Pancreas (tissue), 10 donors: Measurements from ENCODE around the gene ZSCAN12. TPM values are rescaled to one million over a fixed set of nuclear protein-coding genes. Genes with fewer than 3 reads are reported as not detected.
"Not testable (repeated sequence)": the region's sequence is repeated elsewhere in the genome, so short reads cannot be mapped to it uniquely, and the experiment has no call there.

Source experiments
- ATAC-seq, 4 donors: fragments of 200-7000 bp; cut with Tn5 transposase; one replicate each; pipeline versions ENCODE4 v1.8.0 to v1.9.1; 2020; ENCODE audit warnings: mild to moderate bottlenecking in 4 of 4, moderate library complexity in 4 of 4
- DNase-seq, 6 donors: peaks; one replicate each; pipeline ENCODE4 v3.0.0-alpha.2; 2020
- FAIRE-seq: peaks from 2 replicates; lab custom pipeline; 2012; peaks lifted over from hg19 to GRCh38; lab: Jason Lieb, UNC
- H3K27ac ChIP-seq, 4 donors: fragments of 200-600 bp; sonication (generic); 1 replicate in 3 of 4; 2 replicates in 1 of 4; pipeline versions ENCODE4 v1.5.0 to v1.8.0; 2020
- H3K27me3 ChIP-seq, 4 donors: fragments of 200-600 bp; one replicate each; pipeline ENCODE4 v1.8.0; 2021
- H3K36me3 ChIP-seq, 3 donors: fragments of 200-600 bp; sonication (generic) in 1 of 3; one replicate each; pipeline versions ENCODE4 v1.5.0 to v1.8.0; 2020 to 2021
- H3K4me1 ChIP-seq, 3 donors: fragments of 200-600 bp; one replicate each; pipeline ENCODE4 v1.8.0; 2021
- H3K4me3 ChIP-seq, 4 donors: fragments of 200-600 bp; sonication (generic) in 2 of 4; one replicate each; pipeline versions ENCODE4 v1.5.0 to v1.8.0; 2020 to 2021
- H3K9me3 ChIP-seq, 4 donors: fragments of 200-600 bp; one replicate each; pipeline ENCODE4 v1.8.0; 2021
- WGBS, 2 donors: extraction: QIAGEN DNeasy Blood & Tissue Kit; methylation state at CpG; one replicate each; pipeline ENCODE4 v1.1.7; 2013; 5-methylcytosine and 5-hydroxymethylcytosine counted together
- intact Hi-C, 3 donors: fragments of 100-400 bp; cut with DNase I; formaldehyde crosslinking; loops; one replicate each; pipeline versions ENCODE4 v1.11.1 to v1.14.2; 2022
- polyA plus RNA-seq, 2 donors: library from polyadenylated mRNA; stranded (reverse); fragments of 200-250 nt; gene quantifications; one replicate each; pipeline ENCODE4 v1.2.3, GENCODE V29; 2013
- total RNA-seq, 6 donors: library from RNA; stranded (reverse); fragmentation: NEBNext Ultra II Directional in 4 of 6; extraction: Animal tissue kit (Norgen Biotek cat#: 25700) in 4 of 6; gene quantifications; one replicate each; pipeline versions ENCODE4 v1.2.1 to v1.2.4, GENCODE V29; 2021 to 2023
- TF ChIP-seq, protein P1 (sequence below), 4 donors: fragments of 200-600 bp; sonication (generic) in 3 of 4; IDR thresholded peaks; one replicate each; pipeline versions ENCODE4 v1.5.0 to v1.8.0; 2021; ENCODE audit warnings: antibody characterized with exemption in 4 of 4
- donor health status: healthy with polysubstance abuse.
- donor health status: DM: no; HTN: no; CAD: no; lungs with moderate emphysema.
- donor health status: DM: no; HTN: no; CAD: no.
- donor health status: control.
- donor health status: control.
- donor health status: Bipolar disorder and iron deficiency.
- donor health status: DM: yes; HTN: yes; CAD: no.
- donor health status: DM: no; HTN: no; CAD: no.
- donor health status: DM: no; HTN: no; CAD: no.
- donor health status: DM: yes; HTN: yes; CAD: no.

The ZSCAN12 gene
- total and polyA plus RNA-seq, 8 donors, result 0.80 to 4.4 (median 2.4) TPM

DNA sequence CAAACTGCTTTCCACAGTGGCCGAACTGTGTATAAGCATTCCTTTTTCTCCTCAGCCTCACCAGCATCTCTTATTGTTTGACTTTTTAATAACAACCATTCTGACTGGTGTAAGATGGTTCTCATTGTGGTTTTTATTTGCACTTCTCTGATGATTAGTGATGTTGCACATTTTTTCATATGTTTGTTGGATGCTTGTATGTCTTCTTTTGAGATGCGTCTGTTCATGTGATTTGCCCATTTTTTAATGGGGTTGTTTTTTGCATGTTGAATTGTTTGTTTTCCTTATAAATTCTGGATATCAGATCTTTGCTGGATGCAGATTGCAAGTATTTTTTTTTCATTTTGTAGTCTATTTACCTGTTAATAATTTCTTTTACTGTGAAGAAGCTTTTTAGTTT lies 11.2 kb upstream of the ZSCAN12 start:
- Histone ChIP-seq H3K36me3 (no peaks in the 10 kb centered on the region), H3K4me1 (no peaks in the 10 kb centered on the region), H3K4me3 (no peak overlapping the region), H3K27ac (no peak overlapping the region), H3K9me3 (no peaks in the 10 kb centered on the region), H3K27me3 (no peaks in the 10 kb centered on the region)
- whole genome bisulfite sequencing, 2 donors, result 89 to 90% methylated on average over 2 of the region's 2 CpGs
- FAIRE-seq (no peak), ATAC-seq (no peak), DNase-seq (no peak)
- TF ChIP-seq, protein P1, sequence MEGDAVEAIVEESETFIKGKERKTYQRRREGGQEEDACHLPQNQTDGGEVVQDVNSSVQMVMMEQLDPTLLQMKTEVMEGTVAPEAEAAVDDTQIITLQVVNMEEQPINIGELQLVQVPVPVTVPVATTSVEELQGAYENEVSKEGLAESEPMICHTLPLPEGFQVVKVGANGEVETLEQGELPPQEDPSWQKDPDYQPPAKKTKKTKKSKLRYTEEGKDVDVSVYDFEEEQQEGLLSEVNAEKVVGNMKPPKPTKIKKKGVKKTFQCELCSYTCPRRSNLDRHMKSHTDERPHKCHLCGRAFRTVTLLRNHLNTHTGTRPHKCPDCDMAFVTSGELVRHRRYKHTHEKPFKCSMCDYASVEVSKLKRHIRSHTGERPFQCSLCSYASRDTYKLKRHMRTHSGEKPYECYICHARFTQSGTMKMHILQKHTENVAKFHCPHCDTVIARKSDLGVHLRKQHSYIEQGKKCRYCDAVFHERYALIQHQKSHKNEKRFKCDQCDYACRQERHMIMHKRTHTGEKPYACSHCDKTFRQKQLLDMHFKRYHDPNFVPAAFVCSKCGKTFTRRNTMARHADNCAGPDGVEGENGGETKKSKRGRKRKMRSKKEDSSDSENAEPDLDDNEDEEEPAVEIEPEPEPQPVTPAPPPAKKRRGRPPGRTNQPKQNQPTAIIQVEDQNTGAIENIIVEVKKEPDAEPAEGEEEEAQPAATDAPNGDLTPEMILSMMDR (IDR thresholded peaks at IDR 0.05), result no peak
- intact Hi-C loops, result no loop called here

DNA sequence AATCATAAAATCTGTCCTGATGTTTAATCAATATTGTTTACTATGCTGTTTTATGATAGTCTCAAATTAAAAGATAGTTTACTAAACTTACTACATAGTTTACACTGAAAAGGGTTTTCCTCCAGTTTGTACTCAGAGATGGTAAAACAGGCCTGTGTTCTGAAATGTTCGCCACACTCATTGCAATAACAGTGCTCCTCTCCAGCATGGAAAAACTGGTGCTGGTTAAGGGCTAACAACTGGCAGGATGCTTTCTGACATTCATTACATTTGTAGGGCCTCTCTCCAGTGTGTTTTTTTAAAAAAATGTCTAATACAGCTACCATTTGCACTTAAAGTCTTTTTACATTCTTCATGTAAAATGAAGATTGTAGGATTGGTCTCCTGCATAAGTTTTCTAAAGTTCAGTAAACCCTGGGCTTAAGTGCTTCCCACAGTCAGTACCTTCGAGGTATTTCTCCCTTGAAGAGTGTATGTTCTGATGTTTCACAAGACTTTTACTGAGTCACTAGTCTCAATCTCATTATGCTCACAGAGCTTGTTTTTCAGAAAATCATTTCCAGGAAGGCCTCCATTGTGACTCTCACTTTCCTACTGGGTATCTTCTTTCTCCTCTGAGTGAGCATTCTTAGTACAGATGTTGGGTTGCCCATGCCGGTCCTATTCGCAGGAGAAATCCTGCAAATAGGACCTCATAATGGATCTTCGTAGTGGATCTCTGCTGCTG lies 8.7 kb upstream of the ZSCAN12 start:
- ATAC-seq (no peak), DNase-seq (no peak), FAIRE-seq (no peak)
- H3K36me3 ChIP-seq, result no peaks in the 10 kb centered on the region
- TF ChIP-seq, protein P1 (IDR thresholded peaks at IDR 0.05), result no peak
- H3K4me3 ChIP-seq, result no peak overlapping the region
- WGBS, 2 donors, result 72 to 82% methylated on average over 5 of the region's 5 CpGs
- H3K9me3 ChIP-seq, result no peaks in the 10 kb centered on the region
- H3K27me3 ChIP-seq, result peaks cover 0 to 4% (median 0%) of the 10 kb centered on the region in 4 donors
- H3K27ac ChIP-seq, result no peak overlapping the region
- no peaks in the 10 kb centered on the region for H3K4me1 ChIP-seq
- intact Hi-C loops, result no loop called here

DNA sequence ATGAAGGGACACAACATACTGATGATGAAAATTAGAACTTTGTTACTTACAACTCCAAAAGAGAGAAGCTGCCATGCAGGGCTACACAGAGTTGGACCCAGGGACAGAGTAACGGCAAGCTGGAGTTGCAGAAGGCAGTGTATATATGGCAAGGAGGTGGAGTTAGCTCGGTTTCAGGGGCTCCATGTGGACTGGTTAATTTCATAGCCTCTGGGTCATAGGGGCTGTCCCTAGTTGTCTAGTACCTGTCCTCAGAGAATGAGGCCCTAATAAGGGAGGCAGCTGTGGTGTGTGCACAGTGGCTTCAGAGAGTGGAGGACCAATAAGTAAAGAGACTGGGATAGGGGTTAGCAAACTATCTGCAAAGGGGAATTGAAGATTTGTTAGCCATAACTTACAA lies 7.9 kb upstream of the ZSCAN12 start:
- Histone ChIP-seq H3K4me3 (no peak overlapping the region), H3K27me3 (peaks cover 0 to 4% (median 0%) of the 10 kb centered on the region in 4 donors), H3K27ac (no peak overlapping the region), H3K4me1 (no peaks in the 10 kb centered on the region), H3K36me3 (no peaks in the 10 kb centered on the region), H3K9me3 (no peaks in the 10 kb centered on the region)
- WGBS, 2 donors, result 51 to 60% methylated on average over 2 of the region's 2 CpGs
- TF ChIP-seq, protein P1 (IDR thresholded peaks at IDR 0.05), result no peak
- ATAC-seq (no peak), FAIRE-seq (no peak), DNase-seq (no peak)
- intact Hi-C loops, result no loop called here

DNA sequence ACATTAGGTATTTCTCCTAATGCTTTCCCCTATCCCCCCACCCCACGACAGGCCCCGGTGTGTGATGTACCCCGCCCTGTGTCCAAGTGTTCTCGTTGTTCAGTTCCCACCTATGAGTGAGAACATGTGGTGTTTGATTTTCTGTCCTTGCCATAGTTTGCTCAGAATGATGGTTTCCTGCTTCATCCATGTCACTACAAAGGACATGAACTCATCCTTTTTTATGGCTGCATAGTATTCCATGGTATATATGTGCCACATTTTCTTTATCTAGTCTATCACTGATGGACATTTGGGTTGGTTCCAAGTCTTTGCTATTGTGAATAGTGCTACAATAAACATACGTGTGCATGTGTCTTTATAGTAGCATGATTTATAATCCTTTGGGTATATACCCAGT lies 4.4 kb upstream of the ZSCAN12 start:
- 79 to 86% methylated on average over 4 to 5 of the region's 5 CpGs for WGBS, 2 donors
- H3K27ac ChIP-seq, intact Hi-C loops, FAIRE-seq, DNase-seq, H3K4me1 ChIP-seq, H3K9me3 ChIP-seq, H3K27me3 ChIP-seq, ATAC-seq, H3K4me3 ChIP-seq, H3K36me3 ChIP-seq: not testable (repeated sequence)

DNA sequence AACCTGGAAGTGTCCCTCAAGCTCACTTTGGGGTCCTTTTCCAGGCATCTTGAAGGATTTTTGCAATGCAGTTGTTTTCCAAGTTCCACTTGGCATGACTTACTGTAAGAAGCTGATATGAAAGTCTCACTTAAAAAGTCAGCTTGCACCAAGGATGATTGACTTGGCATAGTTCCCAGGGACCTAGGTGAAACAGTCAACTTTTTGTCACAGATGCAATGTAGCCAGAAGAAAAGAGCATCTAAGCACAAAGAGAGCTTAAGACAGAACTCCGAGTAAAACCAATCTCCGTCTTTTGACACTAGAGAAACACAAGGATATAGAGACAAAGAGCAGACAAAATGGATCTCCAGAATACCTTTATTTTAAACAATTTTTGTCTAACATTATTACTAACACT lies 2.6 kb upstream of the ZSCAN12 start:
- Histone ChIP-seq H3K36me3 (no peaks in the 10 kb centered on the region), H3K4me3 (no peak overlapping the region), H3K9me3 (no peaks in the 10 kb centered on the region), H3K27ac (no peak overlapping the region), H3K4me1 (peaks cover 0 to 7% (median 0%) of the 10 kb centered on the region in 3 donors), H3K27me3 (peaks cover 0 to 4% (median 0%) of the 10 kb centered on the region in 4 donors)
- DNase-seq (no peak), ATAC-seq (no peak), FAIRE-seq (no peak)
- intact Hi-C loops, result no loop called here
- TF ChIP-seq, protein P1 (IDR thresholded peaks at IDR 0.05), result no peak
- WGBS, 2 donors, result 44 to 52% methylated on average over 2 of the region's 2 CpGs
